Tibial artery (tissue), 4 donors: ENCODE results near the gene CFD.

Source experiments
- DNase-seq, 2 donors: peaks; one replicate each; pipeline ENCODE4 v3.0.0-alpha.2; 2019
- H3K27ac ChIP-seq, 2 donors: fragments of 200-600 bp; sonication (generic) in 1 of 2; 1 replicate in 1 of 2; 2 replicates in 1 of 2; pipeline ENCODE4 v1.5.1; 2018 to 2019; ENCODE audit warnings: mild to moderate bottlenecking in 1 of 2
- H3K27me3 ChIP-seq, 2 donors: fragments of 200-600 bp; sonication (generic) in 1 of 2; one replicate each; pipeline versions ENCODE4 v1.5.1 to v1.6.0; 2016 to 2019
- H3K36me3 ChIP-seq, 3 donors: fragments of 200-600 bp; sonication (generic) in 2 of 3; one replicate each; pipeline ENCODE4 v1.5.1; 2016 to 2019; ENCODE audit warnings: mild to moderate bottlenecking in 2 of 3
- H3K4me1 ChIP-seq, 4 donors: fragments of 200-600 bp; sonication (generic) in 2 of 4; 1 replicate in 3 of 4; 2 replicates in 1 of 4; pipeline ENCODE4 v1.5.1; 2016 to 2019
- H3K4me3 ChIP-seq, 2 donors: fragments of 200-600 bp; sonication (generic) in 1 of 2; 1 replicate in 1 of 2; 2 replicates in 1 of 2; pipeline ENCODE4 v1.5.1; 2018 to 2019; ENCODE audit warnings: mild to moderate bottlenecking in 2 of 2
- H3K9me3 ChIP-seq, 3 donors: fragments of 200-600 bp; sonication (generic) in 1 of 3; one replicate each; pipeline ENCODE4 v1.5.1; 2016 to 2019
- CTCF ChIP-seq, 2 experiments: fragments of 200-600 bp in 1 of 2; fragments of 450-650 bp in 1 of 2; IDR thresholded peaks; one replicate each; pipeline ENCODE4 v1.5.1; 2017 to 2019; ENCODE audit warnings: antibody characterized with exemption in 2 of 2, mild to moderate bottlenecking in 1 of 2, moderate library complexity in 1 of 2
- intact Hi-C: fragments of 100-400 bp; cut with DNase I; formaldehyde crosslinking; loops from one replicate; pipeline ENCODE4 v1.15.0; 2023; ENCODE audit warnings: low total_unique reads

The CFD gene

GRCh38 chr19:885536-886224 is 26.2 kb downstream of the CFD start:
- Histone ChIP-seq H3K27ac (no peak overlapping the region), H3K9me3 (no peaks in the 10 kb centered on the region), H3K36me3 (peaks cover 49 to 100% (median 90%) of the 10 kb centered on the region in 3 donors), H3K4me1 (peaks cover 0 to 1% (median 0%) of the 10 kb centered on the region in 4 donors), H3K27me3 (no peaks in the 10 kb centered on the region), H3K4me3 (no peak overlapping the region)
- no peak for DNase-seq
- TF ChIP-seq CTCF (IDR thresholded peaks at IDR 0.05), result no peak
- intact Hi-C loops, result no loop called here

- peaks cover 0 to 14% (median 5%) of the 10 kb centered on the region in 4 donors for H3K4me1 ChIP-seq
- H3K27ac ChIP-seq, result no peak overlapping the region
- H3K9me3 ChIP-seq, result no peaks in the 10 kb centered on the region
- intact Hi-C loops, result no loop called here
- no peak for TF ChIP-seq CTCF (IDR thresholded peaks at IDR 0.05)
- H3K36me3 ChIP-seq, result peaks cover 35 to 91% (median 78%) of the 10 kb centered on the region in 3 donors
- DNase-seq, result no peak
- no peaks in the 10 kb centered on the region for H3K27me3 ChIP-seq
- H3K4me3 ChIP-seq, result no peak overlapping the region
Observed at GRCh38 chr19:887072-887471, 27.6 kb downstream of the CFD start.

- Histone ChIP-seq H3K27ac (no peak overlapping the region), H3K27me3 (no peaks in the 10 kb centered on the region), H3K36me3 (peaks cover 33 to 86% (median 72%) of the 10 kb centered on the region in 3 donors), H3K4me1 (peaks cover 0 to 19% (median 8%) of the 10 kb centered on the region in 4 donors), H3K9me3 (no peaks in the 10 kb centered on the region), H3K4me3 (no peak overlapping the region)
- no peak for TF ChIP-seq CTCF (IDR thresholded peaks at IDR 0.05)
- DNase-seq, result no peak
- intact Hi-C loops, result no loop called here
Observed at GRCh38 chr19:887599-887998, 28.1 kb downstream of the CFD start.

- Histone ChIP-seq H3K36me3 (peaks cover 29 to 74% (median 61%) of the 10 kb centered on the region in 3 donors), H3K27me3 (no peaks in the 10 kb centered on the region), H3K27ac (no peak overlapping the region), H3K4me3 (no peak overlapping the region), H3K9me3 (no peaks in the 10 kb centered on the region), H3K4me1 (peaks cover 0 to 22% (median 8%) of the 10 kb centered on the region in 4 donors)
- no peak for TF ChIP-seq CTCF (IDR thresholded peaks at IDR 0.05)
- no peak for DNase-seq
- intact Hi-C loops, result no loop called here
Observed at GRCh38 chr19:888581-889385, 29.3 kb downstream of the CFD start.

GRCh38 chr19:889662-890295 is 30.3 kb downstream of the CFD start:
- no peaks in the 10 kb centered on the region for H3K27me3 ChIP-seq
- H3K27ac ChIP-seq, result no peak overlapping the region
- TF ChIP-seq CTCF (IDR thresholded peaks at IDR 0.05), result no peak
- H3K36me3 ChIP-seq, result peaks cover 19 to 64% (median 51%) of the 10 kb centered on the region in 3 donors
- no peak overlapping the region for H3K4me3 ChIP-seq
- H3K9me3 ChIP-seq, result no peaks in the 10 kb centered on the region
- intact Hi-C loops, result no loop called here
- no peak for DNase-seq
- H3K4me1 ChIP-seq, result peaks cover 0 to 24% (median 8%) of the 10 kb centered on the region in 4 donors
